Fibroblast of pulmonary artery (primary cell): Measurements from ENCODE around the gene GALNT17.
A peak's percentile ranks its signal among the peaks of the same experiment; 100 is the strongest.

Source experiments
- DNase-seq: peaks from one replicate; pipeline ENCODE4 v3.0.0-alpha.2; 2010; ENCODE audit warnings: low read depth
- H3K4me3 ChIP-seq: replicated peaks from 2 replicates; pipeline ENCODE4 v1.5.1; 2011; ENCODE audit warnings: low read depth, mild to moderate bottlenecking, control low read depth, low read length, moderate library complexity
- CTCF ChIP-seq: IDR thresholded peaks from 2 replicates; pipeline ENCODE4 v1.5.1; 2011; ENCODE audit warnings: mild to moderate bottlenecking, control low read depth, low read length, inconsistent platforms; ENCODE audit errors: missing control alignments

The GALNT17 gene

GRCh38 chr7:71750290-71750689, 618.3 kb downstream of the GALNT17 start:
- H3K4me3 ChIP-seq: no peak overlapping the region
- TF ChIP-seq CTCF: no peak
- DNase-seq: no peak

- peak; percentile 22 for DNase-seq
- no peak overlapping the region for H3K4me3 ChIP-seq
- peak; percentile 24 for TF ChIP-seq CTCF
These were observed 620.4 kb downstream of the GALNT17 start for GRCh38 chr7:71752171-71752935.

- DNase-seq: no peak
- no peak overlapping the region for H3K4me3 ChIP-seq
- TF ChIP-seq CTCF: no peak
These were observed 621.3 kb downstream of the GALNT17 start for GRCh38 chr7:71753236-71753635.

GRCh38 chr7:71753956-71754664, 622.2 kb downstream of the GALNT17 start:
- TF ChIP-seq CTCF: no peak
- no peak for DNase-seq
- H3K4me3 ChIP-seq: no peak overlapping the region

- TF ChIP-seq CTCF: no peak
- no peak overlapping the region for H3K4me3 ChIP-seq
- DNase-seq: no peak
These were observed 622.9 kb downstream of the GALNT17 start for GRCh38 chr7:71754828-71755227.

GRCh38 chr7:71761336-71761735, 629.4 kb downstream of the GALNT17 start:
- no peak for TF ChIP-seq CTCF
- H3K4me3 ChIP-seq: no peak overlapping the region
- no peak for DNase-seq
